Endothelial cell of hepatic sinusoid (primary cell): Measurements from ENCODE around the gene REXO1.

Experiments used
- in situ Hi-C: cut with HindIII; loops from 2 replicates; pipeline ENCODE4 v1.10.0; 2017; ENCODE audit warnings: low sequenced_read_pairs

REXO1 gene

DNA sequence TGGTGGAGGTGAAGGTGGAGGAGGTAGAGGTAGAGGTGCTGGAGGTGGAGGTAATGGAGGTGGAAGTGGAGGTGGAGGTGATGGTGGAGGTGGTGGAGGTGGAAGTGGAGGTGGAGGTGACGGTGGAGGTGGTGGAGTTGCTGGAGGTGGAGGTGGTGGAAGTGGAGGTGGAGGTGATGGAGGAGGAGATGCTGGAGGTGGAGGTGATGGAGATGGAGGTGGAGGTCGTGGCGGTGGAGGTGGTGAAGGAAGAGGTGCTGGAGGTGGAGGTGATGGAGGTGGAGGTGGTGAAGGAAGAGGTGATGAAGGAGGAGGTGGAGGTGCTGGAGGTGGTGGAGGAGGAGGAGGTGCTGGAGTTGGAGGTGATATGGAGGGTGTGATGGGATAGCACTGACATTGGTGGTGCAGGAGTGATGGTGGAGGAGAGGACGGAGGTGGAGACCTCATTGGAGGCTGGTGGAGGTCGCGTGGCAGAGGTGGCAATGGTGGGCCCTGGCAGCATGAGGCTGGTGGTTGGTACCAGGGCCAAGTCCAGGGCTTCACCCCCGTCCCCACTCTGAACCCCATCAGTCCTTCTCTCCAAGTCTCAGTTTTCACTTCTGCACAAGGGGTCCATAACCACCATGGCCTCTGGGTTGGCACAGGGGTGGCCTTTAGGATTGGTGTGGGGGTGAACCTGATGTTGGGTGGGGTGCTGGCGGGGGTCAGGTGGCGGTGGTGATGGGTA is 79.2 kb downstream of the REXO1 start:
- in situ Hi-C loops = loop anchor here (5.0 kb wide), 1 partner anchor 92 kb away; no protein-coding TSS in a partner anchor

- in situ Hi-C loops = loop anchor here (5.0 kb wide), 1 partner anchor 91 kb away; no protein-coding TSS in a partner anchor
Measured at GRCh38 chr19:1768248-1768647, 80.0 kb downstream of the REXO1 start.

GRCh38 chr19:1767464-1767933 is 80.8 kb downstream of the REXO1 start:
- in situ Hi-C loops = loop anchor here (5.0 kb wide), 1 partner anchor 90 kb away; no protein-coding TSS in a partner anchor

DNA sequence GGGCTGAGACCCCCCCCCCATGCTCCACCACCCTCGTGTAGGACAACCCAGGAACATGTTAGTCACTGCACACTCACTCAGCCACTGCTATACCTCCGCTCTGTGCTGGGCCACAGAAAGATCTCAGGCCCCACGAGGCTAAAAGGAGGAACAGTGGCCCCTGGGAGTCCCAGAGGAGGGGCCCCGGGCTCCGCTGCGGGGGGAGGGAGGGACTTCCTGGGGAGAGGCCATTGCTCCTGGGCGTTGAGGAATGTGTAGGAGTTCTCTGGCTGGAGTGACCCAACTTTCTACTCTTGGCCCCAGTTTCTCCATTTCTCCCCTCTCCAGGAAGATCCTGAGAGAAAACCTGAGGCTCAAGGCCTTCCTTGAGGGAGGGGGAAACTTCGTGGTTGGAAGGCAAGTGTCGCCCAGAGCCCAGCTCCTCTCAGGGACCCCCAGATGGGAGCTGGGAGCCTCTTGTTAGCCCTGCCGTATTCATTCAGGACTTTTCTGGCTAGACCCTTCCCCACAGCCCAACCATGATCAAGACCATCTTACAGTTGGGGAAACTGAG is 81.4 kb downstream of the REXO1 start:
- in situ Hi-C loops = loop anchor here (5.0 kb wide), 1 partner anchor 90 kb away; no protein-coding TSS in a partner anchor

DNA sequence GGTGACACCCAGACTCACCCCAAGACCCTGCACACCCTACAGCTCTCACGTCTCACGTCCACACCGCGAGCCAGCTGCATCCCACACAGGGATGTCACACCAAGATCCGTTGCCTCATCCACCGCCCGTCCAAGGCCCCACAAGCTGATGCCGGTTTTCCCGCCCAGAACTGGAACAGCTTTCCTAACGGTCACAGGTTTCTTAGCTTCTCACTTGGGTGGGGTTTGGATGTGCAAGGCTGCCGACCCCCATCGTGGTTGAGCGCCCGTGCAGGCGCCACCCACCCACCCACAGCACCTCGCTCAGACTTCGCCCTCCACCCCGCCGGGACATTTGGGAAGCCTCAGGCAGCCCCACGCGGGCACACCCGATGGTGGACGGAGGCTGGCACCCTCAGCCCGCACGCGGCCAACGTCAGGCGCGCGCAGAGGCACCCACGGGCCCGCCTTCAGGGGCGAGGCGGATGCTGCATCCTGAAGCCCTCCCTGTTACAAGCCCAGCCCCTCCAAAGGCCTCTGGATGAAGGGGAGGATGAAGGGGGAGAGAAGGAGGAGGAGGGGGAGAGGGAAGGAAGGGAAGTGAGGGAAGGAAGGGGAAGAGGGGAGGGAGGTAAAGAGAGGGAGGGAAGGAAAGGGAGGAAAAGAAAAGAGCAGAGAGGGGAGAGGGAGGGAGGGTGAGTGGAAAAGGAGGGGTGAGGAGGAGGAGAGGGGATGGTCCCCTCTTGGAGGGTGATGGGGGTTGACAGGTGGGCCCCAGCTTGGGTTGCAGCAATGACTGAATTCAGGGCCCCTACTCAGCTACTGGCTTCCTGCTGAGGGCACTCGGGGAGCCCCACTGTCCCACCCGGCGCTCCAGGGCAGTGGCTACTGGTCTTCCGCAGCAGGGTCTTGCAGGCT is 82.1 kb downstream of the REXO1 start:
- in situ Hi-C loops = loop anchor here (5.0 kb wide), 1 partner anchor 89 kb away; no protein-coding TSS in a partner anchor
